ENCODE results near the gene POLR1H.
A peak's percentile ranks its signal among the peaks of the same experiment; 100 is the strongest.

Gene POLR1H

GRCh38 chr6:30075790-30076732 lies 15.0 kb downstream of the POLR1H start:
- TF ChIP-seq TAF1 (IDR thresholded peaks at IDR 0.05; ENCODE audit: borderline replicate concordance, insufficient read depth, low read length) (no peak), SIN3A (IDR thresholded peaks at IDR 0.05; ENCODE audit: borderline replicate concordance, insufficient read depth, low read length) (no peak), REST (IDR thresholded peaks at IDR 0.05; ENCODE audit: insufficient read depth in 1 of 2, low read depth in 2 of 2, low read length in 2 of 2) (no peak), POLR2AphosphoS5 (IDR thresholded peaks at IDR 0.05; ENCODE audit: low read depth, low read length) (no peak)

DNA sequence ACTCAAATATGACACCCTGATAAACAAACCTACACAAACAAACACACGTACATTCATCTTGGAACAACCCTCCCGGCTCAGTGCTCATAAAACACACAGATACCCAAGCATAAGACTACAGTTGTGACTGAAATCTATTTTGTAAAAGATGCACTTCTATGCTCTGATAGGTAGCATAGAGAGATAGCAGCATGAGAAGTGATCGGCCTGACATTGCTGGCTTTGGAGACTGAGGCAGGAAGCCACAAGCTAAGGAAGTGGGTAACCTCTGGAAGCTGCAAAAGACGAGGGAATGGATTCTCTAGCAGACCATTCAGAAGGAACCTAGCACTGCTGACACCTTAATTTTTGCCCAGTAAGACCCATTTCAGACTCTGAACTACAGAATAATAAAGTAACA lies 16.2 kb downstream of the POLR1H start:
- TF ChIP-seq POLR2AphosphoS5 (IDR thresholded peaks at IDR 0.05; ENCODE audit: low read depth, low read length) (no peak), FOXP2 (optimal IDR thresholded peaks at IDR 0.05; ENCODE audit: borderline replicate concordance, extremely low read depth, extremely low read length, insufficient read depth) (no peak), REST (IDR thresholded peaks at IDR 0.05; ENCODE audit: insufficient read depth in 1 of 2, low read depth in 2 of 2, low read length in 2 of 2) (no peak), SIN3A (IDR thresholded peaks at IDR 0.05; ENCODE audit: borderline replicate concordance, insufficient read depth, low read length) (no peak), TAF1 (IDR thresholded peaks at IDR 0.05; ENCODE audit: borderline replicate concordance, insufficient read depth, low read length) (no peak)

GRCh38 chr6:30087876-30088275 lies 26.8 kb downstream of the POLR1H start:
- no peak for TF ChIP-seq POLR2AphosphoS5 (IDR thresholded peaks at IDR 0.05; ENCODE audit: low read depth, low read length)
- no peak for TF ChIP-seq SIN3A (IDR thresholded peaks at IDR 0.05; ENCODE audit: borderline replicate concordance, insufficient read depth, low read length)
- TF ChIP-seq REST (IDR thresholded peaks at IDR 0.05; ENCODE audit: insufficient read depth in 1 of 2, low read depth in 2 of 2, low read length in 2 of 2), result no peak
- TF ChIP-seq FOXP2 (optimal IDR thresholded peaks at IDR 0.05; ENCODE audit: borderline replicate concordance, extremely low read depth, extremely low read length, insufficient read depth), result no peak
- no peak for TF ChIP-seq TAF1 (IDR thresholded peaks at IDR 0.05; ENCODE audit: borderline replicate concordance, insufficient read depth, low read length)

DNA sequence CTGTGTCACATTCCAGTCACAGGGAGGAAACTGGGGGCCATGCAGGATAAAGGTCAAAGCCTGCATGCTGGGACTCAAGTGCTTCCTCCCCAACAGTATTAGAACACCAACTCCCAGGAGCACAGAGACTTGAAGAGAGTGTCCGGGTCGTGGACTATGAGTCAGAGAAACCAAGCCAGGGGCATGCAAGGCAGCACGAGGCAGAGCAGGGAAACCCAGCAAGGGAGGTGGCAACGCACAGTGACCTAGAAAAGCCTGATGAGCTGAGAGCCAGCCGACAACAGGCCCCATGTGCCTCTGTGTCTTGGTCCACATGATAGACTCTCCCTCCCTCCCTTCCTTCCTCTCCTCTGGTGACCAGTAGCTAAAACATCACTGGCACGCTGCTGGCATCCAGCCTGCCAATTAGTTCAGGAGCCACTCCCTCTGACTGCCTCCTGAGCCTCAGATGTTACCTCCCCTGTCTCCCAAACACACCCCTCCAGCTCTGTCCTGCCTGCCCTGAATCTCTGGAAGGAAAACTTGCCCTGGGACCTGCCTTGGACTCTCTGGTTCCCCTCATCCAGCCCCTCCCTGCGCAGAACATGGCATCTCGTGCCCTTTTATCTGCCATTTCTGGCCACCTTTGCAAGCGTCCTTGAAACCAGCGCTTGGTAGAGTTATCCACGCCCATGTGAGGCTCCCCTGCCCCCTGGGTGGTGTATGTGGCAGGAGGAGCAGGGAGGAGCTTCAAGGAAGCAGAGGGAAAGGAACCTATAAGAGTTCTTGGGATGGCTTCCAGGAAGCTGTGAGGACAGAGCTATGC lies 30.7 kb downstream of the POLR1H start:
- TF ChIP-seq SIN3A (IDR thresholded peaks at IDR 0.05; ENCODE audit: borderline replicate concordance, insufficient read depth, low read length), result no peak
- peak; percentile 13 for TF ChIP-seq FOXP2 (optimal IDR thresholded peaks at IDR 0.05; ENCODE audit: borderline replicate concordance, extremely low read depth, extremely low read length, insufficient read depth)

DNA sequence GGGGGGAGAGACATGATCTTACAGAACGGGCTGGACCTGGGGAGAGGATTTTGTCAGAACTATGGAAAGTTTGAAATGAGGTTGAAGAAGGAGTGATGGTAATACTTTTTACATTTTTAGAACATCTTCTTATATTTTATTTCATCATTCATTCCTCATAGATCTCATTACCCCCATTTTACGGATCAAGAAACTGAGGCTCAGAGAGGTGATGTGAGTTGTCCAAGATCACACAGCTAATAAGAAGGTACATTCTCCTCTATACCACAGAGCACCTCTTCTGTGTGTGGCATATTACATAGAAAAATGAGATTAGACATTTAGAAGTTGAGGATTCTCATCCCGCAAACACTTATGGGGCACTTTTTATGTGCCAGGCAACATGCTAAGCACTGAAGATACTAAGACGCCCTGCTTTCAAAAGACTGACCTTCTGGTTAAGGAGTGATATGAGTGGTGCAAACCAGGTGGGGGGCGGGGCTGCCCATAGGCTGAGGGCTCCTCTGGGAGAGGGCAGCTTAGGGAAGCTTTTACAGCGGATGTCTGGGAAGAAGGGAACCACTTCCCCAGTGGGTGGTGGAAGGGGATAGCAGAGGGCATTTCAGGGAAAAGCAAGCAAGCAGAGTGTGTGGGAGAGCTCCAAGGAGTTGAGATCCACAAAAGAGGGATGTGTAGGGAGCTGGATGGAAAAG lies 31.9 kb downstream of the POLR1H start:
- TF ChIP-seq FOXP2 (optimal IDR thresholded peaks at IDR 0.05; ENCODE audit: borderline replicate concordance, extremely low read depth, extremely low read length, insufficient read depth), result no peak
- TF ChIP-seq SIN3A (IDR thresholded peaks at IDR 0.05; ENCODE audit: borderline replicate concordance, insufficient read depth, low read length), result no peak
- no peak for TF ChIP-seq REST (IDR thresholded peaks at IDR 0.05; ENCODE audit: insufficient read depth in 1 of 2, low read depth in 2 of 2, low read length in 2 of 2)
- no peak for TF ChIP-seq TAF1 (IDR thresholded peaks at IDR 0.05; ENCODE audit: borderline replicate concordance, insufficient read depth, low read length)
- TF ChIP-seq POLR2AphosphoS5 (IDR thresholded peaks at IDR 0.05; ENCODE audit: low read depth, low read length), result no peak
